Measurements from ENCODE around the gene PFKFB3. TPM values are rescaled to one million over a fixed set of nuclear protein-coding genes. Genes with fewer than 3 reads are reported as not detected.

PFKFB3 gene
- total RNA-seq (ENCODE audit: low replicate concordance), result 28.8 and 52.2 TPM in 2 replicates

DNA sequence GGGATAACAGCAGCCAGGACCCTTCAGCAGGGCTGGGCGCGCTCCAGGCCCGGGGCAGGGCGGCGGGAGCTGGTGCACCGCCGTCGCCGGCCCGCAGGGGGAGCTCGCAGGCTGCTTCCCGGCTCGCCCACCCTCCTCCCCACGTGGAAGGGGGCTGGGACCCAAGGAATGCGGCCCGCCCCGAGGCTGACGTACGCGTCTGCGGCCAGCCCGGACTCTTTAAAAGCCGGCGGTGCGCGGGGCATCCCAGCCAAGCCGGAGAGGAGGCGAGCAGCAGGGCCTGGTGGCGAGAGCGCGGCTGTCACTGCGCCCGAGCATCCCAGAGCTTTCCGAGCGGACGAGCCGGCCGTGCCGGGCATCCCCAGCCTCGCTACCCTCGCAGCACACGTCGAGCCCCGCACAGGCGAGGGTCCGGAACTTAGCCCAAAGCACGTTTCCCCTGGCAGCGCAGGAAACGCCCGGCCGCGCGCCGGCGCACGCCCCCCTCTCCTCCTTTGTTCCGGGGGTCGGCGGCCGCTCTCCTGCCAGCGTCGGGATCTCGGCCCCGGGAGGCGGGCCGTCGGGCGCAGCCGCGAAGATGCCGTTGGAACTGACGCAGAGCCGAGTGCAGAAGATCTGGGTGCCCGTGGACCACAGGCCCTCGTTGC lies at the start of gene PFKFB3:
TSS of gene PFKFB3 (plus strand) at position 249 of the 647 bp plus-strand sequence. CDS start at position 578, 329 bp downstream.
- Histone ChIP-seq H3K27me3 (peaks cover 47% of the 10 kb centered on the region), H4K20me1 (ENCODE audit: low read depth) (peaks cover 41% of the 10 kb centered on the region), H3K9ac (peak within 1 kb of the TSS; percentile 86), H3K4me3 (peak within 1 kb of the TSS; percentile 75), H3K79me2 (ENCODE audit: low read depth) (peaks cover 37% of the 10 kb centered on the region), H3K9me3 (ENCODE audit: low read depth) (no peaks in the 10 kb centered on the region), H3K4me1 (peaks cover 23% of the 10 kb centered on the region), H3F3A (ENCODE audit: low read depth) (peaks cover 34% of the 10 kb centered on the region), H2AFZ (replicated peaks) (peak within 1 kb of the TSS; percentile 35), H3K4me2 (peak within 1 kb of the TSS; percentile 98), H3K27ac (peak within 1 kb of the TSS; percentile 94), H3K36me3 (no peaks in the 10 kb centered on the region)
- H3K27me3 Mint-ChIP-seq (ENCODE audit: insufficient read depth, low read depth), result peaks cover 11% of the 10 kb centered on the region
- H3K9me3 Mint-ChIP-seq, result peaks cover 3% of the 10 kb centered on the region
- H3K4me1 Mint-ChIP-seq, result peaks cover 25% of the 10 kb centered on the region
- H3K27ac Mint-ChIP-seq, result peak within 1 kb of the TSS; percentile 27
- peak within 1 kb of the TSS; percentile 95 for H3K4me3 Mint-ChIP-seq
- peaks cover 5% of the 10 kb centered on the region for H3K36me3 Mint-ChIP-seq
- TF ChIP-seq, protein P1, sequence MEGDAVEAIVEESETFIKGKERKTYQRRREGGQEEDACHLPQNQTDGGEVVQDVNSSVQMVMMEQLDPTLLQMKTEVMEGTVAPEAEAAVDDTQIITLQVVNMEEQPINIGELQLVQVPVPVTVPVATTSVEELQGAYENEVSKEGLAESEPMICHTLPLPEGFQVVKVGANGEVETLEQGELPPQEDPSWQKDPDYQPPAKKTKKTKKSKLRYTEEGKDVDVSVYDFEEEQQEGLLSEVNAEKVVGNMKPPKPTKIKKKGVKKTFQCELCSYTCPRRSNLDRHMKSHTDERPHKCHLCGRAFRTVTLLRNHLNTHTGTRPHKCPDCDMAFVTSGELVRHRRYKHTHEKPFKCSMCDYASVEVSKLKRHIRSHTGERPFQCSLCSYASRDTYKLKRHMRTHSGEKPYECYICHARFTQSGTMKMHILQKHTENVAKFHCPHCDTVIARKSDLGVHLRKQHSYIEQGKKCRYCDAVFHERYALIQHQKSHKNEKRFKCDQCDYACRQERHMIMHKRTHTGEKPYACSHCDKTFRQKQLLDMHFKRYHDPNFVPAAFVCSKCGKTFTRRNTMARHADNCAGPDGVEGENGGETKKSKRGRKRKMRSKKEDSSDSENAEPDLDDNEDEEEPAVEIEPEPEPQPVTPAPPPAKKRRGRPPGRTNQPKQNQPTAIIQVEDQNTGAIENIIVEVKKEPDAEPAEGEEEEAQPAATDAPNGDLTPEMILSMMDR (IDR thresholded peaks at IDR 0.05), result peak; percentile 83
- no peak for TF ChIP-seq EZH2phosphoT487 (IDR thresholded peaks at IDR 0.05)
- DNase-seq (ENCODE audit: low spot score), result peak; percentile 99

DNA sequence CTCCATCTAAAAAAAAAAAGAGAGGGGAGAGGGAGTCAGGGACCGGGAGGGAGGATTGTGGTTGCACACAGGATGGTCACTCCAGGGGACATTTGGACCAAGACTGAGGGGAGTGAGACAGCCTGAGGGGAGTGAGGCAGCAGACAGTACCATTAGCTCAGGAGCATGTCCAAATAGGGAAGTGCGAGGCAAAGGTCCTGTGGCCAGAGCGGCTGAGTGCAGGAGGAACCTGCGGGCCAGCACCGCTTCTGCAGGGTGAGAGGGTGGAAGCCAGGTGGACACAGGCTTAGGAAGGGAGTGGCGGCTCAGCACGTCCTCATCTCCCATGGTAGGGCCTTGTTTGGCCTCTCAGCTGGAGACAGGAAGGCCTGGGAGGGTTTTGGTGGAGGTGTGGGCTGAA lies 48.9 kb upstream of the PFKFB3 start:
- no peaks in the 10 kb centered on the region for H3K79me2 ChIP-seq (ENCODE audit: low read depth)
- peaks cover 14% of the 10 kb centered on the region for H3K4me1 Mint-ChIP-seq
- H2AFZ ChIP-seq (replicated peaks), result no peak overlapping the region

DNA sequence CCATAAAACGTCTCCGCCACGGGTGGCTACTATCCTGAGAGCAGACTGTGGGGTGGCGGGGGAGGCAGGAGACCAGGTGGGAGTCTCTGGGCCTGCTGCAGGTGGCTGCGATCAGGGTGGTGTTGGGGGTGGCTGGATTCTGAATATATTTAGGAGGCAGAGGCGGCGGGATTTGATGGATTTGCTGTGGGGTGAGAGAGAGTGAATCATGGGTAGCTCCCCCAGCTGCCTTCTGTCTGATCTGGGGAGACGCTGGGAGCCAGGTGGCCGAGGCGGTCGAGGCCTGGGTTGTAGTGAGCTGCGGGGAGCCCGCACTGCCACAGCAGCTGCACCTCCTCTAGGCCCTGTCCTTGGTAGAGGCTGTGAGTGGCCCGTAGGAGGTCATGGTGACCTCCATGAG lies 48.2 kb upstream of the PFKFB3 start:
- Histone ChIP-seq H2AFZ (replicated peaks) (no peak overlapping the region), H3K9me3 (ENCODE audit: low read depth) (no peaks in the 10 kb centered on the region), H3K36me3 (no peaks in the 10 kb centered on the region), H3K4me3 (no peak overlapping the region), H3K4me1 (no peaks in the 10 kb centered on the region), H3K27ac (no peak overlapping the region), H4K20me1 (ENCODE audit: low read depth) (peaks cover 22% of the 10 kb centered on the region), H3K4me2 (no peak overlapping the region), H3K9ac (no peak overlapping the region), H3K27me3 (no peaks in the 10 kb centered on the region), H3F3A (ENCODE audit: low read depth) (peaks cover 4% of the 10 kb centered on the region), H3K79me2 (ENCODE audit: low read depth) (no peaks in the 10 kb centered on the region)
- DNase-seq (ENCODE audit: low spot score), result no peak
- Mint-ChIP-seq H3K4me1 (peaks cover 14% of the 10 kb centered on the region), H3K4me3 (peak overlapping the region; percentile 53), H3K36me3 (peaks cover 15% of the 10 kb centered on the region), H3K27me3 (ENCODE audit: insufficient read depth, low read depth) (peaks cover 10% of the 10 kb centered on the region), H3K27ac (no peak overlapping the region), H3K9me3 (peaks cover 9% of the 10 kb centered on the region)
- TF ChIP-seq EZH2 (IDR thresholded peaks at IDR 0.05), result no peak
- TF ChIP-seq, protein P1 (IDR thresholded peaks at IDR 0.05), result no peak
- TF ChIP-seq EZH2phosphoT487 (IDR thresholded peaks at IDR 0.05), result no peak

More for the DNA sequence above, 48.9 kb upstream of the PFKFB3 start:
- Mint-ChIP-seq H3K27ac (no peak overlapping the region), H3K36me3 (peaks cover 16% of the 10 kb centered on the region), H3K27me3 (ENCODE audit: insufficient read depth, low read depth) (peaks cover 8% of the 10 kb centered on the region), H3K4me3 (no peak overlapping the region), H3K9me3 (peaks cover 9% of the 10 kb centered on the region)
- H3K4me1 ChIP-seq, result no peaks in the 10 kb centered on the region
- no peak overlapping the region for H3K27ac ChIP-seq
- H3K9me3 ChIP-seq (ENCODE audit: low read depth), result no peaks in the 10 kb centered on the region
- no peak for DNase-seq (ENCODE audit: low spot score)
- no peak overlapping the region for H3K4me2 ChIP-seq
- H3K27me3 ChIP-seq, result no peaks in the 10 kb centered on the region
- TF ChIP-seq EZH2 (IDR thresholded peaks at IDR 0.05) (no peak), EZH2phosphoT487 (IDR thresholded peaks at IDR 0.05) (no peak)
- TF ChIP-seq, protein P1 (IDR thresholded peaks at IDR 0.05), result no peak
- no peak overlapping the region for H3K9ac ChIP-seq
- H3K36me3 ChIP-seq, result no peaks in the 10 kb centered on the region
- no peak overlapping the region for H3K4me3 ChIP-seq
- H3F3A ChIP-seq (ENCODE audit: low read depth), result peaks cover 4% of the 10 kb centered on the region
- H4K20me1 ChIP-seq (ENCODE audit: low read depth), result peaks cover 22% of the 10 kb centered on the region

Data from neural progenitor cell (in vitro differentiated cells).